ENCODE measurements around the gene DLGAP1. TPM values are rescaled to one million over a fixed set of nuclear protein-coding genes. Genes with fewer than 3 reads are reported as not detected.

DLGAP1 gene
- total and polyA plus RNA-seq, 2 donors (not counting 1 experiment from before 2014, with no cell fraction given), result 0.07 to 0.61 TPM

DNA sequence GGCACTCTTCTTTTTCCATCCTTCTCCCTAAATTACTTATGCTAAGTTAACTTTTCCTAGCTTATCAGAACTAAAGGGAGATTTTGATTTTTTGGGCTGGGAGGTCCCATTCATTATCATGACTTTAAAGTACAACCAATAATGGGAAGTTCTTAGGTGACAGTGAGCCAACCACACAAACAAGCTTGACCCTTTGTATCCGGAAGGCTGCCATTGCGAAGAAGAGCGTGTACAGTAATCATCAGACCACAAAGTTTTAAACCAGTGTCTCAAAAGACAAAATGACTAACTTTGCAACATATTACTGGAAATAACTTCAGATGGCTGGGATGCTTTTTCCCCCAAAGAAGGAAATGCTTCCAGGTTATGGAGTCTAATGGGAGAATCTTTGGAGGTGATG is 707.0 kb downstream of the DLGAP1 start:
- Histone ChIP-seq H2AFZ (ENCODE audit: insufficient read depth, low read depth, low read length, poor library complexity, severe bottlenecking) (no peak overlapping the region), H4K20me1 (ENCODE audit: control insufficient read depth, insufficient read depth, low read length, poor library complexity, severe bottlenecking) (no peaks in the 10 kb centered on the region), H3K4me2 (replicated peaks; ENCODE audit: low read depth, low read length, poor library complexity, severe bottlenecking) (no peak overlapping the region), H3K27me3 (replicated peaks in 1 of 4; ENCODE audit: control extremely low read depth in 1 of 4, control insufficient read depth in 3 of 4, insufficient read depth in 4 of 4, low read length in 3 of 4) (no peaks in the 10 kb centered on the region), H3K27ac (ENCODE audit: low read length in 2 of 2) (no peak overlapping the region), H3K4me3 (ENCODE audit: control extremely low read depth in 1 of 5, extremely low read depth in 1 of 5, insufficient read depth in 1 of 5, low read depth in 2 of 5, low read length in 4 of 5) (no peak overlapping the region), H3K9me3 (ENCODE audit: control extremely low read depth in 1 of 3, control insufficient read depth in 2 of 3, insufficient read depth in 1 of 3, low read length in 2 of 3) (no peaks in the 10 kb centered on the region), H3K36me3 (replicated peaks in 1 of 2; ENCODE audit: control extremely low read depth in 1 of 2, control insufficient read depth in 1 of 2, extremely low read depth in 1 of 2, insufficient read depth in 2 of 2, low read length in 1 of 2) (no peaks in the 10 kb centered on the region), H3K4me1 (ENCODE audit: control insufficient read depth in 2 of 2, insufficient read depth in 2 of 2, low read length in 2 of 2) (no peaks in the 10 kb centered on the region), H3K9ac (ENCODE audit: low read length) (no peak overlapping the region), H3K79me2 (ENCODE audit: control insufficient read depth, insufficient read depth, low read length) (no peaks in the 10 kb centered on the region)
- Mint-ChIP-seq H3K4me1 (no peaks in the 10 kb centered on the region), H3K9me3 (ENCODE audit: insufficient read depth) (no peaks in the 10 kb centered on the region), H3K27me3 (peaks cover 10% of the 10 kb centered on the region), H3K4me3 (no peak overlapping the region), H3K27ac (no peak overlapping the region)
- POLR2A ChIA-PET, result no interaction called here
- no peak for ATAC-seq (ENCODE audit: low read depth)
- no peak for TF ChIP-seq EZH2 (IDR thresholded peaks at IDR 0.05; ENCODE audit: borderline replicate concordance, insufficient read depth, low read depth, low read length, poor library complexity, severe bottlenecking)
- TF ChIP-seq, protein P1, sequence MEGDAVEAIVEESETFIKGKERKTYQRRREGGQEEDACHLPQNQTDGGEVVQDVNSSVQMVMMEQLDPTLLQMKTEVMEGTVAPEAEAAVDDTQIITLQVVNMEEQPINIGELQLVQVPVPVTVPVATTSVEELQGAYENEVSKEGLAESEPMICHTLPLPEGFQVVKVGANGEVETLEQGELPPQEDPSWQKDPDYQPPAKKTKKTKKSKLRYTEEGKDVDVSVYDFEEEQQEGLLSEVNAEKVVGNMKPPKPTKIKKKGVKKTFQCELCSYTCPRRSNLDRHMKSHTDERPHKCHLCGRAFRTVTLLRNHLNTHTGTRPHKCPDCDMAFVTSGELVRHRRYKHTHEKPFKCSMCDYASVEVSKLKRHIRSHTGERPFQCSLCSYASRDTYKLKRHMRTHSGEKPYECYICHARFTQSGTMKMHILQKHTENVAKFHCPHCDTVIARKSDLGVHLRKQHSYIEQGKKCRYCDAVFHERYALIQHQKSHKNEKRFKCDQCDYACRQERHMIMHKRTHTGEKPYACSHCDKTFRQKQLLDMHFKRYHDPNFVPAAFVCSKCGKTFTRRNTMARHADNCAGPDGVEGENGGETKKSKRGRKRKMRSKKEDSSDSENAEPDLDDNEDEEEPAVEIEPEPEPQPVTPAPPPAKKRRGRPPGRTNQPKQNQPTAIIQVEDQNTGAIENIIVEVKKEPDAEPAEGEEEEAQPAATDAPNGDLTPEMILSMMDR (IDR thresholded peaks at IDR 0.05), result no peak
- WGBS (ENCODE audit: insufficient coverage), result no CpG with 5 or more reads among the region's 3 CpGs
- no peak for DNase-seq
- intact Hi-C loops (cut with micrococcal nuclease), result no loop called here
- CTCF ChIA-PET, result no interaction called here

DNA sequence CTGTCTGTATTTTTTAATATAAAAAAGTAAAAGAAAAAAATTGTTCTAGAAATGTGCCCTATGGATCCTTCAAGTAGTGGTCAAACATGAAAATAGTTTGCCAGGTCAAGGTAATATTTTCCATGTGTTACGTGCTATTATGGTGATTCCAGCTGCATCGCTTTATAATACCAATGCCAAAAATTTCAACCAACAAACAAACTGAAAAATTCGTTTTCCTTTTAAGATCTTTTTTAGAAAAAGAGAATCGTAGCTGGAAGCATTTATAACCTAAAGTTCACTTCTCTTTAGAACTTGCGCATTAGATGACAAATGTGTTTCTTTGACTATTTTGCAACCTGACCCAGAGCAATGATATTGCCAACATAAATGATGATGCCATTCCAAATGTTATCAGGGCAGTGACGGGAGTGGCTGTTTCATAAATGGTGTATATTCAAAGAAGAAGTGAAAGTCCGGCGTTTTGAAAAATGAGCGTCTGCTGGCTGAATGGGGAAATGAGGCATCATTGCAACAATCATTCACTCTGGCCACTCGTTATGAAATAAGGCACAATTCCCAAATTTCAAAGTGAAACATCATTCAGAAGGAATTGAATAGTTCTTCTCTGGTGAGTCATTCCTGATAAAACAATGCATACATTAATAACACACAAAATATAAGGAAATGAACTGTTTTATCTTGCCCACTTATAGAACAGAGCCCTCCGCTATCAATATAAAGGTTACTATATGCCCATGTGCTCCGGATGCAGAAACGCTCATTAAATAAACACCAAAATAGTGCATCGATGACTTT is 707.7 kb downstream of the DLGAP1 start:
- DNase-seq (no peak), ATAC-seq (ENCODE audit: low read depth) (no peak)
- no peak for TF ChIP-seq EZH2 (IDR thresholded peaks at IDR 0.05; ENCODE audit: borderline replicate concordance, insufficient read depth, low read depth, low read length, poor library complexity, severe bottlenecking)
- TF ChIP-seq, protein P1 (IDR thresholded peaks at IDR 0.05), result no peak
- POLR2A ChIA-PET, result no interaction called here
- no peaks in the 10 kb centered on the region for H3K9me3 Mint-ChIP-seq (ENCODE audit: insufficient read depth)
- Histone ChIP-seq H3K79me2 (ENCODE audit: control insufficient read depth, insufficient read depth, low read length) (no peaks in the 10 kb centered on the region), H3K27ac (ENCODE audit: low read length in 2 of 2) (no peak overlapping the region), H3K9me3 (ENCODE audit: control extremely low read depth in 1 of 3, control insufficient read depth in 2 of 3, insufficient read depth in 1 of 3, low read length in 2 of 3) (no peaks in the 10 kb centered on the region), H2AFZ (ENCODE audit: insufficient read depth, low read depth, low read length, poor library complexity, severe bottlenecking) (no peak overlapping the region), H3K9ac (ENCODE audit: low read length) (no peak overlapping the region), H4K20me1 (ENCODE audit: control insufficient read depth, insufficient read depth, low read length, poor library complexity, severe bottlenecking) (no peaks in the 10 kb centered on the region), H3K36me3 (replicated peaks in 1 of 2; ENCODE audit: control extremely low read depth in 1 of 2, control insufficient read depth in 1 of 2, extremely low read depth in 1 of 2, insufficient read depth in 2 of 2, low read length in 1 of 2) (no peaks in the 10 kb centered on the region), H3K4me3 (ENCODE audit: control extremely low read depth in 1 of 5, extremely low read depth in 1 of 5, insufficient read depth in 1 of 5, low read depth in 2 of 5, low read length in 4 of 5) (no peak overlapping the region), H3K4me2 (replicated peaks; ENCODE audit: low read depth, low read length, poor library complexity, severe bottlenecking) (no peak overlapping the region), H3K4me1 (ENCODE audit: control insufficient read depth in 2 of 2, insufficient read depth in 2 of 2, low read length in 2 of 2) (no peaks in the 10 kb centered on the region), H3K27me3 (replicated peaks in 1 of 4; ENCODE audit: control extremely low read depth in 1 of 4, control insufficient read depth in 3 of 4, insufficient read depth in 4 of 4, low read length in 3 of 4) (no peaks in the 10 kb centered on the region)
- intact Hi-C loops (cut with micrococcal nuclease), result no loop called here
- no peaks in the 10 kb centered on the region for H3K4me1 Mint-ChIP-seq
- H3K27me3 Mint-ChIP-seq, result peaks cover 10% of the 10 kb centered on the region
- H3K27ac Mint-ChIP-seq, result no peak overlapping the region
- no peak overlapping the region for H3K4me3 Mint-ChIP-seq
- CTCF ChIA-PET, result no interaction called here
- 86% methylated on average over 1 of the region's 14 CpGs for WGBS (ENCODE audit: insufficient coverage)
